DND-41 (cell line): ENCODE data around the gene ZSWIM5.
A peak's percentile ranks its signal among the peaks of the same experiment; 100 is the strongest.
"Not testable (repeated sequence)": the region's sequence is repeated elsewhere in the genome, so short reads cannot be mapped to it uniquely, and the experiment has no call there.

Experiments
- ATAC-seq: fragments of 200-7000 bp; cut with Tn5 transposase; 3 replicates; pipeline ENCODE4 v1.9.1; 2021; ENCODE audit warnings: low read depth; ENCODE audit not compliant: insufficient read depth
- DNase-seq: peaks from one replicate; pipeline ENCODE4 v3.0.0-alpha.2; 2020
- H2AFZ ChIP-seq: 2 replicates; pipeline ENCODE4 v1.6.0; 2012; ENCODE audit warnings: low read depth, low read length
- H3K27ac ChIP-seq: 2 replicates; pipeline ENCODE4 v1.5.1; 2012; ENCODE audit warnings: low read length, inconsistent platforms
- H3K27me3 ChIP-seq: fragments of 200-600 bp; sonication (generic); 2 replicates; pipeline ENCODE4 v1.6.0; 2012; ENCODE audit warnings: low read length, mild to moderate bottlenecking, inconsistent platforms; ENCODE audit not compliant: insufficient read depth, poor library complexity
- H3K36me3 ChIP-seq: 2 replicates; pipeline ENCODE4 v1.5.1; 2012; ENCODE audit warnings: low read length, inconsistent platforms; ENCODE audit not compliant: insufficient read depth
- H3K4me1 ChIP-seq: 2 replicates; pipeline ENCODE4 v1.5.1; 2012; ENCODE audit warnings: mild to moderate bottlenecking, low read length; ENCODE audit not compliant: insufficient read depth
- H3K4me2 ChIP-seq: 2 replicates; pipeline ENCODE4 v1.6.0; 2012; ENCODE audit warnings: mild to moderate bottlenecking, moderate library complexity, low read length, inconsistent platforms; ENCODE audit not compliant: insufficient read depth
- H3K4me3 ChIP-seq, 2 experiments: fragments of 200-600 bp in 1 of 2; shearing (Covaris generic) in 1 of 2; 2 replicates each; pipeline ENCODE4 v1.5.1; 2012 to 2016; ENCODE audit warnings: inconsistent platforms in 2 of 2, low read length in 2 of 2, mild to moderate bottlenecking in 2 of 2, low read depth in 1 of 2, moderate library complexity in 1 of 2
- H3K79me2 ChIP-seq: 2 replicates; pipeline ENCODE4 v1.6.0; 2012; ENCODE audit warnings: low read length, inconsistent platforms; ENCODE audit not compliant: insufficient read depth
- H3K9ac ChIP-seq: 2 replicates; pipeline ENCODE4 v1.6.0; 2012; ENCODE audit warnings: low read depth, mild to moderate bottlenecking, inconsistent platforms, low read length, moderate library complexity
- H3K9me3 ChIP-seq: 2 replicates; pipeline ENCODE4 v1.5.1; 2012; ENCODE audit warnings: low read length, moderate library complexity, mild to moderate bottlenecking, inconsistent platforms; ENCODE audit not compliant: insufficient read depth, severe bottlenecking
- H4K20me1 ChIP-seq: 2 replicates; pipeline ENCODE4 v1.6.0; 2012; ENCODE audit warnings: low read length; ENCODE audit not compliant: insufficient read depth
- CTCF ChIP-seq: IDR thresholded peaks from 2 replicates; pipeline ENCODE4 v1.5.1; 2012; ENCODE audit warnings: borderline replicate concordance, low read length, moderate library complexity, mild to moderate bottlenecking; ENCODE audit not compliant: poor library complexity, severe bottlenecking; ENCODE audit errors: extremely low read depth
- EZH2 ChIP-seq: IDR thresholded peaks from 3 replicates; pipeline ENCODE4 v1.6.1; 2012; ENCODE audit warnings: borderline replicate concordance, low read depth, mild to moderate bottlenecking, moderate library complexity, low read length, inconsistent platforms; ENCODE audit not compliant: severe bottlenecking

Gene ZSWIM5

GRCh38 chr1:45116340-45116739 is 90.1 kb downstream of the ZSWIM5 start:
- Histone ChIP-seq H3K79me2 (no peaks in the 10 kb centered on the region), H4K20me1 (no peaks in the 10 kb centered on the region), H2AFZ (0 out of 2 replicates have a peak overlapping the region, but pooled peaks have one; percentile 2), H3K4me3 (no peak overlapping the region), H3K4me2 (0 out of 2 replicates have a peak overlapping the region, but pooled peaks have one; percentile 17), H3K9ac (no peak overlapping the region), H3K27ac (no peak overlapping the region), H3K9me3 (no peaks in the 10 kb centered on the region), H3K36me3 (no peaks in the 10 kb centered on the region), H3K4me1 (peaks cover 9% of the 10 kb centered on the region), H3K27me3 (no peaks in the 10 kb centered on the region)
- TF ChIP-seq CTCF = no peak
- no peak for TF ChIP-seq EZH2
- no peak for DNase-seq
- ATAC-seq = peak; percentile 76

GRCh38 chr1:45115198-45115597 is 91.2 kb downstream of the ZSWIM5 start:
- not testable (repeated sequence) for H3K27me3 ChIP-seq, H2AFZ ChIP-seq, H3K4me1 ChIP-seq, H4K20me1 ChIP-seq, ATAC-seq, H3K4me2 ChIP-seq, H3K36me3 ChIP-seq, H3K9ac ChIP-seq, H3K27ac ChIP-seq, DNase-seq, H3K4me3 ChIP-seq, H3K79me2 ChIP-seq, H3K9me3 ChIP-seq

GRCh38 chr1:45112661-45113060 is 93.7 kb downstream of the ZSWIM5 start:
- no peak for DNase-seq

GRCh38 chr1:45111239-45111638 is 95.2 kb downstream of the ZSWIM5 start:
- ATAC-seq (no peak), DNase-seq (no peak)
- H3K9ac ChIP-seq = no peak overlapping the region
- no peak overlapping the region for H3K27ac ChIP-seq
- peaks cover 2% of the 10 kb centered on the region for H3K27me3 ChIP-seq
- H4K20me1 ChIP-seq = no peaks in the 10 kb centered on the region
- H3K9me3 ChIP-seq = no peaks in the 10 kb centered on the region
- H2AFZ ChIP-seq = no peak overlapping the region
- TF ChIP-seq CTCF = no peak
- no peak for TF ChIP-seq EZH2
- no peaks in the 10 kb centered on the region for H3K79me2 ChIP-seq
- H3K4me3 ChIP-seq = no peak overlapping the region
- peaks cover 5% of the 10 kb centered on the region for H3K4me1 ChIP-seq
- no peaks in the 10 kb centered on the region for H3K36me3 ChIP-seq
- H3K4me2 ChIP-seq = no peak overlapping the region

More at GRCh38 chr1:45112661-45113060, 93.7 kb downstream of the ZSWIM5 start:
- H3K9ac ChIP-seq = no peak overlapping the region
- peaks cover 9% of the 10 kb centered on the region for H3K4me1 ChIP-seq
- ATAC-seq = no peak
- no peak overlapping the region for H3K4me3 ChIP-seq
- no peaks in the 10 kb centered on the region for H4K20me1 ChIP-seq
- no peak overlapping the region for H2AFZ ChIP-seq
- no peak overlapping the region for H3K4me2 ChIP-seq
- H3K27me3 ChIP-seq = peaks cover 2% of the 10 kb centered on the region
- TF ChIP-seq EZH2 (no peak), CTCF (no peak)
- no peaks in the 10 kb centered on the region for H3K9me3 ChIP-seq
- H3K27ac ChIP-seq = no peak overlapping the region
- no peaks in the 10 kb centered on the region for H3K79me2 ChIP-seq
- no peaks in the 10 kb centered on the region for H3K36me3 ChIP-seq
